GM21360 (cell line): Measurements from ENCODE around the gene ADGRB3.
"Not testable (repeated sequence)": the region's sequence is repeated elsewhere in the genome, so short reads cannot be mapped to it uniquely, and the experiment has no call there.

Source experiments
- ATAC-seq: cut with Tn5 transposase; IDR thresholded peaks from one replicate; pipeline ENCODE4 v1.9.1; 2021; ENCODE audit warnings: mild to moderate bottlenecking, moderate library complexity; ENCODE audit not compliant: unreplicated experiment

The ADGRB3 gene

GRCh38 chr6:68911811-68912210 is 276.7 kb downstream of the ADGRB3 start:
- ATAC-seq, result no peak

DNA sequence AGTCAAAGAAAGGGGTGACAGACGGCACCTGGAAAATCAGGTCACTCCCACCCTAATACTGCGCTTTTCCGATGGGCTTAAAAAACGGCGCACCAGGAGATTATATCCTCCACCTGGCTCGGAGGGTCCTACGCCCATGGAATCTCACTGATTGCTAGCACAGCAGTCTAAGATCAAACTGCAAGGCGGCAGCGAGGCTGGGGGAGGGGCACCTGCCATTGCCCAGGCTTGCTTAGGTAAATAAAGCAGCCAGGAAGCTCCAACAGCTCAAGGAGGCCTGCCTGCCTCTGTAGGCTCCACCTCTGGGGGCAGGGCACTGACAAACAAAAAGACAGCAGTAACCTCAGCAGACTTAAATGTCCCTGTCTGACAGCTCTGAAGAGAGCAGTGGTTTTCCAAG is 277.7 kb downstream of the ADGRB3 start:
- not testable (repeated sequence) for ATAC-seq

GRCh38 chr6:68915586-68915985 is 280.5 kb downstream of the ADGRB3 start:
- no peak for ATAC-seq

DNA sequence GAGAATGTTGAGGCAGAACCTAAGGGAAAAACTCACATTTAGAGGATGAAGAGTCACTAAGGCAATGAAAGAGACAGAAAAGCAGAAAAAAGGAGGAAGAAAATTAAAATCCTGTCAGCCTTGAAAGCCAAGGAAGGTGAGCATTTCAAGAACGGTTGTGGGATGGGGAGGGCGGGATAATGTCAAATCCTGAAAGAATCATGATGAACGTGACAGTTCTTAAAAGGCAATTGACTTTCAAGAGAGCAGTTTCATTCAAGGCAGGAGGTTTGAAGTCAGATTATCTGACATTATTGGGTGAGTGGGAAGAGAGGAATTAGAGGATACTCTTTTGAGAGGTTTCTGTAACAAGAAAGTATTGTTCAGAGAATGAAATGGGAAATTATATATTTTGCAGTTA is 284.5 kb downstream of the ADGRB3 start:
- no peak for ATAC-seq

DNA sequence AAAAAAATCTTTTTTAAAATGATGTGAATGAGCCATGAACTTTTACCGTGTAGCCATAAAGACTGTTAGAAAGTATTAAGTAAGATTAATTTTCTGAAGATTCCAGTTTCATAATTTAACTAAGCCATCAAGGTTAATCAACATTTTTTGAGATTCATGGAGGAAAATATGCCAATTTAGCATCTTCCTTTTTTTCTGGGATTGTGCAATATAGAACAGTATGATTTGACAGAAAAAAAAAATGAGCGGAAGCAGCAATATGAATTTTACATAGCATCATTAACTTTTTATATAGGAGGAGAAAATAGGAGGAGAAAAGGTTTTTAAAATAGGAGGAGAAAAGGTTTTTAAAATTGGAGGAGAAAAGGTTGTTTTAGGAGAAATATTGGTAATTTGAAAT is 306.3 kb downstream of the ADGRB3 start:
- no peak for ATAC-seq

- ATAC-seq, result no peak
Measured at GRCh38 chr6:68947721-68948120, 312.6 kb downstream of the ADGRB3 start.

GRCh38 chr6:68951270-68951669 is 316.2 kb downstream of the ADGRB3 start:
- no peak for ATAC-seq

DNA sequence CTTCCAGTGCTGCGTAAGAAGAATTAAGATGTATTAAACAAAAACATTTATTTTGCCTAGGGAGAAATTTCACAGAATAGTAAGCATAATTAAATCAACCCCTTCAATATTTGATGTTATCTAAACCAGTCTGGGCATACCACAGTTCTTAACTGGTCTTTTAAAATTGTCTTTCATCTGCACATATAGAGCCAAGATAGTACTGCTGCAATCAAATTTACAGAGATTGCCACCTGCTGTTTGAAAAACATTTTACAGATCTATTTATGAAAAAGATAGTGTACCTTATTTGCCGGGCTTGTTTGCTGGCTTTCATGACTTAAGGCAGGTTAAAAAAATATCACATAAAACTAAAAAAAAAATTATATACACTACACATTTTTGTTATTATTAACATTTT is 323.2 kb downstream of the ADGRB3 start:
- ATAC-seq, result no peak

DNA sequence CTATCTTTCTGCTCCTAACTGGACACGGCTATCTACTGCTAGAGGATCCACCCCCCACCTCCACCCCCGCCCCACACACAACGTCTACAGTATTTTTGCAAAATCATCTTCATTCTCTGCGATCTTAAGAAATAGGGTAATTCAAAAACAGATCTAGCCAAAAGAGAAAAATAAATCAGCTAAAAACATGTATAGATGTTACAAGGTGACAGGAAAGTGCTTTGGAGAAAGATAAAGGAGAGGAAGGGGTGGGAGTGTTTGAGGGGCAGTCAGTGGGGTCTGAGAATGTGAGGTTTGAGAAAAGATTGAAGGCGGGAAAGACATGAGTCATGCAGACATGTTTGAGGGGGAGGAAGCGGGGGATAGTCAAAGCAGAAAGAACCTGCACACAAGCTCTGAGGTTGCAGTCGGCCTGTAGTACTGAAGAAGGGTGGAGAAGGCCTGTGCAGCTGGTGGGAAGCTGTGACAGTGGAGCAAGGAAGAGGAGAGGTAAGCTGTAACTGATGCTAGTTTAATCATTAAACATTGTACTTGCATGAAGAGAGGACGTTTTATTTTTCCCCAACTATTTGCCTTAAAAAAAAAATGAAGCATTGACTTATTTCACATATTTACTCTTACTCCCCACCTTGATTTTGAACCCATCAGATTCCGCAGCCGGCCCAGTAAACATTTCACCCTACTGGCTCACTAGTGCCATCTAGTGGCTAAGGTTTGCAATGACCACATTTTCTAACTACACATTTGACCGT is 332.6 kb downstream of the ADGRB3 start:
- peak; percentile 82 for ATAC-seq

GRCh38 chr6:68968301-68968649 is 333.2 kb downstream of the ADGRB3 start:
- ATAC-seq, result no peak

DNA sequence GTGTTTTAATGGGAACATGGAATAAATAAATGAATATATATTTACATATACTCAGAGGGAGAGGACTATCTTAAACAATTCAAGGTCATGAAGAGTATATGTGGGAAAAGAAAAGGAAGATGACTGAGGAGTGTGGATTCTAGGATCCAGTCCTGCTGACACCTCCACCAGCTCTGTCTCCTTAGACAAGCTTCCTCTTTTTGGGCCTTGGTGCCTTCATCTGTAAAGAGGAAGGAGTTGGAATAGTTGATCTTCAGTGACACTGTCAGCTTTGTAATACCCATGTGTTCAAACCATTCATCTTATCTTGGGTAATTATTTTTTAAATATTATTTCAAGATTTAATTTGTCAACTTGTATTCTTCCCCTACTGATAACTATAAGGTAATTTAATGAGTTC is 338.0 kb downstream of the ADGRB3 start:
- ATAC-seq, result no peak

- no peak for ATAC-seq
Measured at GRCh38 chr6:68975064-68975463, 340.0 kb downstream of the ADGRB3 start.

DNA sequence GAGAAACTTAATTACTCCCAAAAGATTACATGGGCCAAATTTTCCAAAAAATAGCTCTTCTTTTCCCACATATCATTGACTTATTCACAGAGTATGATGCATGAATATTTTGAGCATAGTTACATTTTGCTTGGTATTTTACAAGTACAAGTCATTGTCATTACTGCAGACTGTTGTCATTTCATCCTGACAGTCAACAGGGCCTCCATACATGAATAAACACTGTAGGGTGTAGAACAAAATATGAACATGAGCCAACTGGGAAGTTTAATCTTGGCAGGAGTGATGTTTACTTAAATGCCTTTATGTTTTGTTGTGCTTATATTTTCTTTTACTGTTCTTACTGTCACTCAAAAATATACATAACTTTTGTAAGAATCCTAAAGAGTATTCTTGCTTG is 340.7 kb downstream of the ADGRB3 start:
- no peak for ATAC-seq

GRCh38 chr6:68976260-68976659 is 341.2 kb downstream of the ADGRB3 start:
- ATAC-seq, result no peak

- no peak for ATAC-seq
Measured at GRCh38 chr6:68978411-68978810, 343.3 kb downstream of the ADGRB3 start.

DNA sequence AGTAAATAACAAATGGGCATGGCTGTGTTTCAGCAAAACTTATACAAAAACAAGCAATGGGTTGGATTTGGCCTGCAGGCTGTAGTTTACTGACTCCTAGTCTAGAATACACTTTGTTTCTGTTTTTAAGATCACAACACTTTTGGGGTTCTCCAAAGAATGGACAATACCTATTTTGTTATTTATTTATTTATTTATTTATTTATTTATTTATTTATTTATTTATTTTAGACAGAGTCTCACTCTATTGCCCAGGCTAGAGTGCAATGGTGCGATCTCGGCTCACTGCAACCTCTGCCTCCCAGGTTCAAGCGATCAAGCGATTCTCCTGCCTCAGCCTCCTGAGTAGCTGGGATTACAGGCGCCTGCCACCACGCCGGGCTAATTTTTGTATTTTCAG is 346.6 kb downstream of the ADGRB3 start:
- ATAC-seq, result not testable (repeated sequence)

- ATAC-seq, result no peak
Measured at GRCh38 chr6:68988698-68989097, 353.6 kb downstream of the ADGRB3 start.

DNA sequence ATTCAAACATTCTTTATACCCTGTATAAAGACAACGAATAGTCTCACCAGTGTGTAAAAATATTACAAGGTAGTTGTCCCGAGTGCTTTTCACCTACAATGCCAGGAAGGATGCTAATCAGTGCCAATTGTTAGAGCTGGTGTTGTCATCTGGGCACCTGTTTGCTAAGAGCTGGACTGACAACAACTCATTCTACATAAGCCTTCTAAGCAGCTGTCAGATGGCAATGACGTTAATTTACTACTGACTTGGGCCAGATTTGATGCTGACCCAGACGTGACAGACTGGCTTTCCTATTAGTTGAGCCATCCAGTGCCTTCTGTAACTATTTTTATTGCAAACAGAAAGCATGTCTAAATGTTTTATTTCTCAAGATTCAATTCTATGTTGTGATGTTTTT is 355.2 kb downstream of the ADGRB3 start:
- no peak for ATAC-seq

DNA sequence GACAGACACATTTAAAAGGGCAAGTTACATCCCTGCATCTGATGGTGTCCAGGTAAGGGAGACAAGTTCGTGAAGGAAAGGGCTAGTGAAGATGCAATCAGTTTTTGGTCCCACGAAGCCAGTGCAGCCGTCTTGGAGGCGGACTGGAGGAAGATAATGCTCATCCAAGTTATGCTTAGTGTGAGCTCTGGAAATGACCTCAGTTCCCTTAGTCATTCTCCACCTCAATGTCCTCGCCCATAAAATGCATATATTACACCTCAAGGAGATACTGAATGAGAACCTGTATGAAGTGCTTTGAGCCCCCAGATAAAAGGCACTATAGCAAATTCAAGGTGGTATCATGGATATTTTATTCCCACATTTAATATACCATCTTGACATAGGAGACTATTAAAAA is 358.8 kb downstream of the ADGRB3 start:
- no peak for ATAC-seq

- ATAC-seq, result no peak
Measured at GRCh38 chr6:68994521-68994920, 359.4 kb downstream of the ADGRB3 start.

- no peak for ATAC-seq
Measured at GRCh38 chr6:69005199-69005598, 370.1 kb downstream of the ADGRB3 start.

- no peak for ATAC-seq
Measured at GRCh38 chr6:69007781-69008180, 372.7 kb downstream of the ADGRB3 start.

- no peak for ATAC-seq
Measured at GRCh38 chr6:69012211-69012610, 377.1 kb downstream of the ADGRB3 start.
